ENCODE data around the gene TWF2. TPM values are rescaled to one million over a fixed set of nuclear protein-coding genes. Genes with fewer than 3 reads are reported as not detected.

TWF2 gene
- total and polyA plus RNA-seq, 2 of the 4 experiments (the other 2 are of a cell fraction): 111 to 145 TPM

DNA sequence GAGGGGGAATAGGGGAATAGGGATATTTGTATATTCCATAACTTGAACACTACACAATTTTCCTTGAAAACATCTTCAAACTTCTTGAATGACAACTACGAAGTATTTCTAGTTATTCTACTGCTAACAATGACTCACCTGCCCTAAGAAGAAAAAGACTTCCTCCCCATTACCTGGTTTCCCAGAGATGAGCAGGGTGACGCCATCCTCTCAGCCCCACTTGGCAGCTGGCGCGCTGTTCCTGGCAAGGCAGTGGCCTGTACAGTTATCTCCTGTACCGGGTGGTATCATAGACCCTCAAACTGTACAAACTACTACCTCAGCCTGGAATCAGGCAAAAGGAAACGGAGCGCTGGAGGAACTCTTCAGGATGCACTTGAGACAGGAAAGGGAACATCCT is 29.1 kb upstream of the TWF2 start:
- TF ChIP-seq BHLHE40 (IDR thresholded peaks at IDR 0.05; ENCODE audit: low read depth, low read length) (no peak), RFX5 (IDR thresholded peaks at IDR 0.05; ENCODE audit: low read depth, low read length) (no peak), CTCF (conservative IDR thresholded peaks at IDR 0.05; ENCODE audit: low read depth, low read length) (no peak), POLR2A (IDR thresholded peaks at IDR 0.05; ENCODE audit: low read depth, low read length) (no peak), MAZ (IDR thresholded peaks at IDR 0.05; ENCODE audit: borderline replicate concordance, low read depth, low read length) (no peak), MAFK (IDR thresholded peaks at IDR 0.05; ENCODE audit: low read depth, low read length) (no peak), NFE2L2 (IDR thresholded peaks at IDR 0.05; ENCODE audit: low read depth, low read length) (no peak), RAD21 (IDR thresholded peaks at IDR 0.05; ENCODE audit: low read length) (no peak), CHD1 (IDR thresholded peaks at IDR 0.05; ENCODE audit: low read depth, low read length) (no peak), FOS (IDR thresholded peaks at IDR 0.05; ENCODE audit: low read depth, low read length) (no peak), MXI1 (IDR thresholded peaks at IDR 0.05; ENCODE audit: borderline replicate concordance, low read depth, low read length) (no peak), SMC3 (IDR thresholded peaks at IDR 0.05; ENCODE audit: low read depth, low read length) (no peak), RCOR1 (IDR thresholded peaks at IDR 0.05; ENCODE audit: insufficient replicate concordance, low read length) (no peak), ELK1 (IDR thresholded peaks at IDR 0.05; ENCODE audit: borderline replicate concordance, low read depth, low read length) (no peak), CEBPB (IDR thresholded peaks at IDR 0.05; ENCODE audit: low read depth, low read length) (no peak)
- TF ChIP-seq, protein P1, sequence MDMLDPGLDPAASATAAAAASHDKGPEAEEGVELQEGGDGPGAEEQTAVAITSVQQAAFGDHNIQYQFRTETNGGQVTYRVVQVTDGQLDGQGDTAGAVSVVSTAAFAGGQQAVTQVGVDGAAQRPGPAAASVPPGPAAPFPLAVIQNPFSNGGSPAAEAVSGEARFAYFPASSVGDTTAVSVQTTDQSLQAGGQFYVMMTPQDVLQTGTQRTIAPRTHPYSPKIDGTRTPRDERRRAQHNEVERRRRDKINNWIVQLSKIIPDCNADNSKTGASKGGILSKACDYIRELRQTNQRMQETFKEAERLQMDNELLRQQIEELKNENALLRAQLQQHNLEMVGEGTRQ (IDR thresholded peaks at IDR 0.05; ENCODE audit: low read depth, low read length): no peak
- Histone ChIP-seq H3K27me3 (ENCODE audit: control insufficient read depth, insufficient read depth, low read length) (no peaks in the 10 kb centered on the region), H4K20me1 (ENCODE audit: insufficient read depth, low read length) (peaks cover 51% of the 10 kb centered on the region), H3K36me3 (ENCODE audit: control insufficient read depth, insufficient read depth, low read length) (peaks cover 46% of the 10 kb centered on the region), H2BK5ac (ENCODE audit: low read depth, low read length, poor library complexity, severe bottlenecking) (no peak overlapping the region), H3K4me2 (ENCODE audit: low read depth, low read length) (no peak overlapping the region), H3K9me3 (ENCODE audit: control insufficient read depth, insufficient read depth, low read length) (no peaks in the 10 kb centered on the region), H2BK20ac (ENCODE audit: low read depth, low read length) (no peak overlapping the region), H4K5ac (ENCODE audit: low read depth, low read length) (no peak overlapping the region), H2AFZ (replicated peaks; ENCODE audit: low read length, poor library complexity) (no peak overlapping the region), H3K9ac (ENCODE audit: low read depth, low read length) (no peak overlapping the region), H3K4ac (ENCODE audit: low read depth, low read length) (no peak overlapping the region), H3K18ac (ENCODE audit: low read depth, low read length) (no peak overlapping the region), H2AK9ac (replicated peaks; ENCODE audit: low read depth, low read length, poor library complexity) (no peak overlapping the region), H3K79me1 (ENCODE audit: low read depth in 1 of 2, low read length in 2 of 2) (peaks cover 25 to 57% of the 10 kb centered on the region in 2 experiments), H2AK5ac (ENCODE audit: low read depth, low read length) (no peak overlapping the region), H3K9me1 (ENCODE audit: insufficient read depth, low read length) (peaks cover 3% of the 10 kb centered on the region; the same call in 1 of the 2 replicates), H3K14ac (replicated peaks; ENCODE audit: low read depth, low read length) (no peak overlapping the region), H3K4me1 (ENCODE audit: control insufficient read depth, insufficient read depth, low read length) (peaks cover 3% of the 10 kb centered on the region; the same call in 1 of the 2 replicates), H2BK15ac (ENCODE audit: low read depth, low read length) (no peak overlapping the region), H2BK120ac (ENCODE audit: low read depth, low read length) (no peak overlapping the region), H3K27ac (ENCODE audit: insufficient read depth, low read length) (no peak overlapping the region), H3K4me3 (ENCODE audit: insufficient read depth, low read depth, low read length) (no peak overlapping the region), H4K8ac (ENCODE audit: low read depth in 2 of 2, low read length in 2 of 2) (no peak overlapping the region), H4K91ac (ENCODE audit: insufficient read depth, low read depth, low read length) (no peak overlapping the region), H3K56ac (ENCODE audit: extremely low read depth, insufficient read depth, low read length) (no peak overlapping the region), H3K23ac (ENCODE audit: low read depth, low read length) (no peak overlapping the region)
- ATAC-seq (ENCODE audit: low read depth) (no peak), DNase-seq (no peak)
- in situ Hi-C loops (cut with MboI; ENCODE audit: low sequenced_read_pairs) (no loop called here), dilution Hi-C loops (cut with HindIII; ENCODE audit: low sequenced_read_pairs, unreplicated experiment) (no loop called here), intact Hi-C loops (cut with micrococcal nuclease) (loop anchor here (2.0 kb wide), 1 partner anchor 13 kb away; no protein-coding TSS in a partner anchor)
- WGBS, 2 experiments (ENCODE audit: extremely low coverage in 2 of 2, insufficient read length in 1 of 2): 100% methylated on average over 3 of the region's 7 CpGs; no CpG with 5 or more reads in 1 of the 2 experiments
- no TSS peak for BruUV-seq (replicated peaks)
- CTCF ChIA-PET: interaction anchor here (0.7 kb wide), 1 partner anchor 12 kb away, joined by 3 read pairs; no protein-coding TSS in a partner anchor
- POLR2A ChIA-PET (ENCODE audit: unreplicated experiment): no interaction called here
